Vagina (tissue), 2 donors: ENCODE data around the gene MYG1. TPM values are rescaled to one million over a fixed set of nuclear protein-coding genes. Genes with fewer than 3 reads are reported as not detected.
A peak's percentile ranks its signal among the peaks of the same experiment; 100 is the strongest.

Experiments used
- DNase-seq, 2 donors: peaks; one replicate each; pipeline ENCODE4 v3.0.0-alpha.2; 2017; ENCODE audit errors: extremely low spot score in 2 of 2
- H3K27ac ChIP-seq: fragments of 200-600 bp; sonication (generic); one replicate; pipeline ENCODE4 v1.5.1; 2019
- H3K27me3 ChIP-seq: fragments of 200-600 bp; sonication (generic); one replicate; pipeline ENCODE4 v1.5.1; 2019
- H3K36me3 ChIP-seq, 2 donors: fragments of 200-600 bp; sonication (generic); one replicate each; pipeline ENCODE4 v1.5.1; 2017 to 2019
- H3K4me1 ChIP-seq: fragments of 200-600 bp; sonication (generic); one replicate; pipeline ENCODE4 v1.5.1; 2019
- H3K4me3 ChIP-seq, 2 donors: fragments of 200-600 bp; sonication (generic); 1 replicate in 1 of 2; 2 replicates in 1 of 2; pipeline ENCODE4 v1.5.1; 2016 to 2019
- H3K9me3 ChIP-seq: fragments of 200-600 bp; sonication (generic); one replicate; pipeline ENCODE4 v1.5.1; 2019
- CTCF ChIP-seq, 3 experiments: fragments of 450-650 bp in 2 of 3; fragments of 200-600 bp in 1 of 3; sonication (generic) in 1 of 3; IDR thresholded peaks; one replicate each; pipeline ENCODE4 v1.5.1; 2017 to 2019; ENCODE audit warnings: antibody characterized with exemption in 3 of 3, mild to moderate bottlenecking in 2 of 3, moderate library complexity in 2 of 3
- POLR2A ChIP-seq, 2 donors: fragments of 450-650 bp; IDR thresholded peaks; one replicate each; pipeline ENCODE4 v1.6.1; 2017; ENCODE audit warnings: antibody characterized with exemption in 2 of 2, mild to moderate bottlenecking in 2 of 2, moderate library complexity in 2 of 2
- POLR2AphosphoS5 ChIP-seq, 2 donors: sonication (generic); formaldehyde crosslinking; IDR thresholded peaks; one replicate each; pipeline ENCODE4 v1.9.0; 2017; ENCODE audit warnings: antibody characterized with exemption in 2 of 2, mild to moderate bottlenecking in 2 of 2, low read depth in 1 of 2; ENCODE audit not compliant: insufficient read depth in 1 of 2
- intact Hi-C: fragments of 100-400 bp; cut with DNase I; formaldehyde crosslinking; loops from one replicate; pipeline ENCODE4 v1.15.1; 2023
- total RNA-seq: library from RNA; depleted of rRNA; stranded (reverse); fragments of >200 nt; gene quantifications from one replicate; pipeline ENCODE4 v1.2.3, GENCODE V29; 2016

Gene MYG1
- total RNA-seq, 1 donor from 2014 or later = 41.5 TPM

GRCh38 chr12:53276511-53276910 is 23.0 kb upstream of the MYG1 start:
- H3K27me3 ChIP-seq = no peaks in the 10 kb centered on the region
- H3K9me3 ChIP-seq = no peaks in the 10 kb centered on the region
- TF ChIP-seq CTCF (IDR thresholded peaks at IDR 0.05) (no peak), POLR2A (IDR thresholded peaks at IDR 0.05) (no peak), POLR2AphosphoS5 (IDR thresholded peaks at IDR 0.05; ENCODE audit: insufficient read depth in 1 of 2, low read depth in 1 of 2) (no peak)
- H3K27ac ChIP-seq = no peak overlapping the region
- H3K4me3 ChIP-seq = no peak overlapping the region
- H3K36me3 ChIP-seq = no peaks in the 10 kb centered on the region
- no peak for DNase-seq
- intact Hi-C loops = no loop called here
- no peaks in the 10 kb centered on the region for H3K4me1 ChIP-seq

GRCh38 chr12:53277981-53278380 is 21.5 kb upstream of the MYG1 start:
- no peaks in the 10 kb centered on the region for H3K27me3 ChIP-seq
- intact Hi-C loops = no loop called here
- H3K27ac ChIP-seq = no peak overlapping the region
- TF ChIP-seq CTCF (IDR thresholded peaks at IDR 0.05) (no peak), POLR2A (IDR thresholded peaks at IDR 0.05) (no peak), POLR2AphosphoS5 (IDR thresholded peaks at IDR 0.05; ENCODE audit: insufficient read depth in 1 of 2, low read depth in 1 of 2) (no peak)
- H3K36me3 ChIP-seq = no peaks in the 10 kb centered on the region
- no peaks in the 10 kb centered on the region for H3K4me1 ChIP-seq
- H3K4me3 ChIP-seq = no peak overlapping the region
- no peaks in the 10 kb centered on the region for H3K9me3 ChIP-seq
- no peak for DNase-seq

- H3K4me1 ChIP-seq = no peaks in the 10 kb centered on the region
- no peaks in the 10 kb centered on the region for H3K27me3 ChIP-seq
- no peak overlapping the region for H3K27ac ChIP-seq
- no peak for DNase-seq
- no peak overlapping the region for H3K4me3 ChIP-seq
- no peaks in the 10 kb centered on the region for H3K9me3 ChIP-seq
- H3K36me3 ChIP-seq = no peaks in the 10 kb centered on the region
- intact Hi-C loops = no loop called here
- TF ChIP-seq POLR2A (IDR thresholded peaks at IDR 0.05) (no peak), CTCF (IDR thresholded peaks at IDR 0.05) (no peak), POLR2AphosphoS5 (IDR thresholded peaks at IDR 0.05; ENCODE audit: insufficient read depth in 1 of 2, low read depth in 1 of 2) (no peak)
These were observed 20.1 kb upstream of the MYG1 start for GRCh38 chr12:53279283-53279869.

GRCh38 chr12:53279888-53280498 is 19.5 kb upstream of the MYG1 start:
- no peaks in the 10 kb centered on the region for H3K27me3 ChIP-seq
- H3K27ac ChIP-seq = no peak overlapping the region
- no peaks in the 10 kb centered on the region for H3K36me3 ChIP-seq
- no peak for TF ChIP-seq POLR2A (IDR thresholded peaks at IDR 0.05)
- no peak for TF ChIP-seq POLR2AphosphoS5 (IDR thresholded peaks at IDR 0.05; ENCODE audit: insufficient read depth in 1 of 2, low read depth in 1 of 2)
- TF ChIP-seq CTCF (IDR thresholded peaks at IDR 0.05) = no peak
- H3K4me1 ChIP-seq = no peaks in the 10 kb centered on the region
- H3K9me3 ChIP-seq = no peaks in the 10 kb centered on the region
- peak overlapping the region in 1 of 2 donors; percentile 6 for H3K4me3 ChIP-seq
- DNase-seq = no peak
- intact Hi-C loops = no loop called here

GRCh38 chr12:53286448-53286847 is 13.0 kb upstream of the MYG1 start:
- TF ChIP-seq CTCF (IDR thresholded peaks at IDR 0.05) (no peak), POLR2AphosphoS5 (IDR thresholded peaks at IDR 0.05; ENCODE audit: insufficient read depth in 1 of 2, low read depth in 1 of 2) (no peak), POLR2A (IDR thresholded peaks at IDR 0.05) (no peak)
- Histone ChIP-seq H3K4me1 (peaks cover 7% of the 10 kb centered on the region), H3K36me3 (no peaks in the 10 kb centered on the region), H3K4me3 (no peak overlapping the region), H3K27me3 (no peaks in the 10 kb centered on the region), H3K9me3 (no peaks in the 10 kb centered on the region), H3K27ac (no peak overlapping the region)
- intact Hi-C loops = loop anchor here (5.0 kb wide), 1 partner anchor 74 kb away; no protein-coding TSS in a partner anchor
- DNase-seq = no peak
